Neural progenitor cell (in vitro differentiated cells): ENCODE data around the gene FBRSL1.

Source experiments
- CTCF ChIP-seq: fragments of 200-600 bp; sonication (generic); IDR thresholded peaks from 2 replicates; pipeline ENCODE4 v1.5.1; 2017; ENCODE audit warnings: antibody characterized with exemption, mild to moderate bottlenecking
- EZH2 ChIP-seq: fragments of 200-600 bp; sonication (generic); IDR thresholded peaks from 2 replicates; pipeline ENCODE4 v1.6.1; 2017; ENCODE audit warnings: antibody characterized with exemption, mild to moderate bottlenecking, moderate library complexity

- TF ChIP-seq CTCF, result no peak
- TF ChIP-seq EZH2, result no peak
These were observed 1.2 kb downstream of the FBRSL1 start for GRCh38 chr12:132491138-132491663.
